NB4 (cell line): Measurements from ENCODE around the gene CSNK2A1.
"Not testable (repeated sequence)": the region's sequence is repeated elsewhere in the genome, so short reads cannot be mapped to it uniquely, and the experiment has no call there.

Source experiments
- DNase-seq: peaks from one replicate; pipeline ENCODE4 v3.0.0; 2010; ENCODE audit warnings: low read depth
- H3K4me3 ChIP-seq: one replicate; pipeline ENCODE4 v1.5.1; 2011; ENCODE audit warnings: mild to moderate bottlenecking, low read depth, low read length, moderate library complexity
- CTCF ChIP-seq: IDR thresholded peaks from one replicate; pipeline ENCODE4 v1.5.1; 2012; ENCODE audit warnings: low read depth, low read length
- MAX ChIP-seq: IDR thresholded peaks from 2 replicates; pipeline ENCODE4 v1.6.1; 2011; ENCODE audit warnings: low read depth, low read length
- MYC ChIP-seq: IDR thresholded peaks from 2 replicates; pipeline ENCODE4 v1.6.1; 2011; ENCODE audit warnings: low read depth, low read length
- POLR2A ChIP-seq: IDR thresholded peaks from 2 replicates; pipeline ENCODE4 v1.6.1; 2011; ENCODE audit warnings: mild to moderate bottlenecking; ENCODE audit not compliant: insufficient read length; ENCODE audit errors: extremely low read depth

CSNK2A1 gene

GRCh38 chr20:584971-585301 lies 41.3 kb upstream of the CSNK2A1 start:
- no peak overlapping the region for H3K4me3 ChIP-seq
- DNase-seq: no peak
- TF ChIP-seq MYC (no peak), POLR2A (no peak), MAX (no peak), CTCF (no peak)

- DNase-seq: peak; percentile 70
- TF ChIP-seq MYC (peak; percentile 4; the same call in 1 of the 2 replicates), CTCF (no peak), MAX (peak; percentile 77), POLR2A (no peak)
- H3K4me3 ChIP-seq: no peak overlapping the region
Observed at GRCh38 chr20:584161-584970, 40.8 kb upstream of the CSNK2A1 start.

- TF ChIP-seq POLR2A: no peak
- DNase-seq: peak; percentile 68
Observed at GRCh38 chr20:582204-582603, 38.6 kb upstream of the CSNK2A1 start.

GRCh38 chr20:578940-579690 lies 35.5 kb upstream of the CSNK2A1 start:
- not testable (repeated sequence) for H3K4me3 ChIP-seq, DNase-seq

More at GRCh38 chr20:582204-582603, 38.6 kb upstream of the CSNK2A1 start:
- no peak overlapping the region for H3K4me3 ChIP-seq

- H3K4me3 ChIP-seq: no peak overlapping the region
- TF ChIP-seq POLR2A: no peak
- peak; percentile 69 for TF ChIP-seq MAX
- TF ChIP-seq CTCF: peak; percentile 29
- DNase-seq: peak; percentile 43
Observed at GRCh38 chr20:577167-577791, 33.7 kb upstream of the CSNK2A1 start.

GRCh38 chr20:576156-576555 lies 32.6 kb upstream of the CSNK2A1 start:
- DNase-seq: no peak
- no peak overlapping the region for H3K4me3 ChIP-seq
- TF ChIP-seq POLR2A (no peak), MAX (no peak), CTCF (no peak), MYC (no peak)
